Astrocyte (in vitro differentiated cells and primary cell): ENCODE data around the gene MYCBP2. TPM values are rescaled to one million over a fixed set of nuclear protein-coding genes. Genes with fewer than 3 reads are reported as not detected.
"Not testable (repeated sequence)": the region's sequence is repeated elsewhere in the genome, so short reads cannot be mapped to it uniquely, and the experiment has no call there.

Source experiments
- DNase-seq: peaks from one replicate; pipeline ENCODE4 v3.0.0-alpha.2; 2010; ENCODE audit warnings: low read depth
- FAIRE-seq: peaks from 2 replicates; lab custom pipeline; 2011; peaks lifted over from hg19 to GRCh38; lab: Jason Lieb, UNC
- H2AFZ ChIP-seq: 2 replicates; pipeline ENCODE4 v1.6.0; 2012; ENCODE audit warnings: low read depth, low read length, inconsistent platforms
- H3K27ac ChIP-seq: 2 replicates; pipeline ENCODE4 v1.5.1; 2011; ENCODE audit warnings: low read depth, low read length, inconsistent platforms
- H3K27me3 ChIP-seq: 2 replicates; pipeline ENCODE4 v1.6.0; 2011; ENCODE audit warnings: low read length, inconsistent platforms; ENCODE audit not compliant: insufficient read depth
- H3K36me3 ChIP-seq: 2 replicates; pipeline ENCODE4 v1.5.1; 2011; ENCODE audit warnings: low read length, inconsistent platforms; ENCODE audit not compliant: insufficient read depth
- H3K4me1 ChIP-seq: 2 replicates; pipeline ENCODE4 v1.5.1; 2011; ENCODE audit warnings: low read length, inconsistent platforms; ENCODE audit not compliant: insufficient read depth
- H3K4me2 ChIP-seq: 2 replicates; pipeline ENCODE4 v1.6.0; 2012; ENCODE audit warnings: low read length, inconsistent platforms
- H3K4me3 ChIP-seq: 2 replicates; pipeline ENCODE4 v1.5.1; 2011; ENCODE audit warnings: low read depth, mild to moderate bottlenecking, low read length, inconsistent platforms; ENCODE audit not compliant: insufficient read depth
- H3K79me2 ChIP-seq: 2 replicates; pipeline ENCODE4 v1.6.0; 2012; ENCODE audit warnings: mild to moderate bottlenecking, low read length, inconsistent platforms; ENCODE audit not compliant: insufficient read depth
- H3K9ac ChIP-seq: 2 replicates; pipeline ENCODE4 v1.6.0; 2012; ENCODE audit warnings: mild to moderate bottlenecking, low read length, inconsistent platforms
- H3K9me3 ChIP-seq: 2 replicates; pipeline ENCODE4 v1.5.1; 2012; ENCODE audit warnings: low read depth, mild to moderate bottlenecking, low read length, inconsistent platforms; ENCODE audit not compliant: insufficient read depth
- H4K20me1 ChIP-seq: 2 replicates; pipeline ENCODE4 v1.6.0; 2012; ENCODE audit warnings: low read length, inconsistent platforms; ENCODE audit not compliant: insufficient read depth
- H3K27ac Mint-ChIP-seq: one replicate; pipeline ENCODE4 v1.8.0; 2021; ENCODE audit warnings: mild to moderate bottlenecking, mixed read lengths; ENCODE audit not compliant: unreplicated experiment
- H3K27me3 Mint-ChIP-seq: one replicate; pipeline ENCODE4 v1.8.0; 2021; ENCODE audit warnings: low read depth, mixed read lengths; ENCODE audit not compliant: unreplicated experiment
- H3K36me3 Mint-ChIP-seq: one replicate; pipeline ENCODE4 v1.8.0; 2021; ENCODE audit warnings: low read depth, mixed read lengths; ENCODE audit not compliant: unreplicated experiment
- H3K4me1 Mint-ChIP-seq: one replicate; pipeline ENCODE4 v1.8.0; 2021; ENCODE audit warnings: low read depth, mixed read lengths; ENCODE audit not compliant: unreplicated experiment
- H3K4me3 Mint-ChIP-seq: one replicate; pipeline ENCODE4 v1.8.0; 2021; ENCODE audit warnings: mild to moderate bottlenecking, moderate library complexity, mixed read lengths; ENCODE audit not compliant: unreplicated experiment
- H3K9me3 Mint-ChIP-seq: one replicate; pipeline ENCODE4 v1.8.0; 2021; ENCODE audit warnings: mild to moderate bottlenecking, mixed read lengths; ENCODE audit not compliant: unreplicated experiment
- CTCF ChIP-seq: IDR thresholded peaks from 2 replicates; pipeline ENCODE4 v1.5.1; 2011; ENCODE audit warnings: low read depth, mild to moderate bottlenecking, inconsistent platforms, low read length, moderate library complexity; ENCODE audit not compliant: insufficient read depth
- EZH2 ChIP-seq: IDR thresholded peaks from 2 replicates; pipeline ENCODE4 v1.6.1; 2012; ENCODE audit warnings: mild to moderate bottlenecking, low read length, inconsistent platforms; ENCODE audit not compliant: insufficient read depth
- total RNA-seq: library from RNA; stranded (reverse); gene quantifications from 2 replicates; pipeline ENCODE4 v1.2.1, GENCODE V29; 2021

MYCBP2 gene
- total RNA-seq, 1 donor from 2014 or later, result 72.3 TPM

- Mint-ChIP-seq H3K27ac (no peak overlapping the region), H3K4me3 (no peak overlapping the region), H3K27me3 (no peaks in the 10 kb centered on the region), H3K9me3 (no peaks in the 10 kb centered on the region), H3K4me1 (peaks cover 3% of the 10 kb centered on the region), H3K36me3 (peaks cover 14% of the 10 kb centered on the region)
- Histone ChIP-seq H3K36me3 (peaks cover 12% of the 10 kb centered on the region), H3K4me3 (no peak overlapping the region), H3K9me3 (no peaks in the 10 kb centered on the region), H3K79me2 (peaks cover 5% of the 10 kb centered on the region), H3K27ac (no peak overlapping the region), H3K27me3 (no peaks in the 10 kb centered on the region), H4K20me1 (peaks cover 11% of the 10 kb centered on the region), H3K4me1 (no peaks in the 10 kb centered on the region), H3K4me2 (no peak overlapping the region), H3K9ac (no peak overlapping the region), H2AFZ (no peak overlapping the region)
- DNase-seq, result no peak
- FAIRE-seq, result no peak
- TF ChIP-seq EZH2, result no peak
- TF ChIP-seq CTCF, result no peak
Measured at GRCh38 chr13:77289851-77290250, 37.0 kb downstream of the MYCBP2 start.

- H3K9ac ChIP-seq, H3K27me3 ChIP-seq, H3K36me3 Mint-ChIP-seq, FAIRE-seq, H3K36me3 ChIP-seq, H3K27ac ChIP-seq, H3K4me1 Mint-ChIP-seq, H3K9me3 Mint-ChIP-seq, H2AFZ ChIP-seq, H3K4me3 ChIP-seq, H3K9me3 ChIP-seq, H3K27ac Mint-ChIP-seq, H3K4me3 Mint-ChIP-seq, H3K27me3 Mint-ChIP-seq, H3K4me2 ChIP-seq, H3K79me2 ChIP-seq, DNase-seq, H3K4me1 ChIP-seq: not testable (repeated sequence)
- peaks cover 12% of the 10 kb centered on the region for H4K20me1 ChIP-seq
Measured at GRCh38 chr13:77285632-77286031, 41.3 kb downstream of the MYCBP2 start.

- H3K4me1 ChIP-seq, result no peaks in the 10 kb centered on the region
- peaks cover 5% of the 10 kb centered on the region for H3K79me2 ChIP-seq
- no peaks in the 10 kb centered on the region for H3K27me3 Mint-ChIP-seq
- no peak overlapping the region for H3K4me3 ChIP-seq
- no peaks in the 10 kb centered on the region for H3K4me1 Mint-ChIP-seq
- H3K27ac Mint-ChIP-seq, result no peak overlapping the region
- no peak overlapping the region for H3K27ac ChIP-seq
- peaks cover 12% of the 10 kb centered on the region for H4K20me1 ChIP-seq
- H3K9ac ChIP-seq, result no peak overlapping the region
- FAIRE-seq, result no peak
- TF ChIP-seq EZH2 (no peak), CTCF (no peak)
- no peaks in the 10 kb centered on the region for H3K27me3 ChIP-seq
- H3K4me2 ChIP-seq, result no peak overlapping the region
- no peaks in the 10 kb centered on the region for H3K36me3 ChIP-seq
- peaks cover 8% of the 10 kb centered on the region for H3K36me3 Mint-ChIP-seq
- no peak overlapping the region for H3K4me3 Mint-ChIP-seq
- no peak for DNase-seq
- no peaks in the 10 kb centered on the region for H3K9me3 Mint-ChIP-seq
- H3K9me3 ChIP-seq, result no peaks in the 10 kb centered on the region
- H2AFZ ChIP-seq, result no peak overlapping the region
Measured at GRCh38 chr13:77285098-77285497, 41.8 kb downstream of the MYCBP2 start.
